GM03348 (cell line): ENCODE results near the gene TTPAL.
A peak's percentile ranks its signal among the peaks of the same experiment; 100 is the strongest.

ENCODE experiments used
- DNase-seq: peaks from one replicate; pipeline ENCODE4 v3.0.0; 2012; ENCODE audit warnings: low spot score

Gene TTPAL

GRCh38 chr20:44439318-44439717 lies 36.4 kb upstream of the TTPAL start:
- DNase-seq: no peak

GRCh38 chr20:44442298-44443070 lies 33.2 kb upstream of the TTPAL start:
- DNase-seq: peak; percentile 36

- no peak for DNase-seq
Observed at GRCh38 chr20:44445742-44446710, 29.6 kb upstream of the TTPAL start.

- no peak for DNase-seq
Observed at GRCh38 chr20:44447827-44448419, 27.8 kb upstream of the TTPAL start.

- DNase-seq: no peak
Observed at GRCh38 chr20:44448753-44449546, 26.7 kb upstream of the TTPAL start.

- no peak for DNase-seq
Observed at GRCh38 chr20:44449864-44450263, 25.8 kb upstream of the TTPAL start.

- no peak for DNase-seq
Observed at GRCh38 chr20:44450281-44450889, 25.3 kb upstream of the TTPAL start.

GRCh38 chr20:44450903-44451450 lies 24.7 kb upstream of the TTPAL start:
- no peak for DNase-seq

- DNase-seq: no peak
Observed at GRCh38 chr20:44454306-44454963, 21.2 kb upstream of the TTPAL start.

GRCh38 chr20:44455126-44455525 lies 20.5 kb upstream of the TTPAL start:
- DNase-seq: no peak

GRCh38 chr20:44456611-44457010 lies 19.1 kb upstream of the TTPAL start:
- DNase-seq: no peak

GRCh38 chr20:44457016-44457415 lies 18.7 kb upstream of the TTPAL start:
- DNase-seq: no peak

GRCh38 chr20:44459271-44459670 lies 16.4 kb upstream of the TTPAL start:
- DNase-seq: no peak

GRCh38 chr20:44460795-44461141 lies 14.9 kb upstream of the TTPAL start:
- DNase-seq: peak; percentile 56

GRCh38 chr20:44461142-44461802 lies 14.4 kb upstream of the TTPAL start:
- DNase-seq: no peak

GRCh38 chr20:44461803-44462174 lies 13.9 kb upstream of the TTPAL start:
- no peak for DNase-seq

GRCh38 chr20:44463466-44463865 lies 12.2 kb upstream of the TTPAL start:
- no peak for DNase-seq

- DNase-seq: no peak
Observed at GRCh38 chr20:44464514-44464913, 11.2 kb upstream of the TTPAL start.

- DNase-seq: no peak
Observed at GRCh38 chr20:44465001-44465560, 10.6 kb upstream of the TTPAL start.
